HUES64 (cell line): ENCODE measurements around the gene PIGU.
A peak's percentile ranks its signal among the peaks of the same experiment; 100 is the strongest.

Experiments
- H3K27ac ChIP-seq: 2 replicates; pipeline ENCODE4 v1.7.0; 2013; ENCODE audit warnings: low read depth, low read length, inconsistent platforms
- H3K27me3 ChIP-seq: 2 replicates; pipeline ENCODE4 v1.6.1; 2013; ENCODE audit warnings: mild to moderate bottlenecking, low read length; ENCODE audit not compliant: insufficient read depth
- H3K36me3 ChIP-seq: 2 replicates; pipeline ENCODE4 v1.6.1; 2013; ENCODE audit warnings: mild to moderate bottlenecking, low read length; ENCODE audit not compliant: insufficient read depth
- H3K4me1 ChIP-seq: 2 replicates; pipeline ENCODE4 v1.6.1; 2013; ENCODE audit warnings: mild to moderate bottlenecking, low read length, moderate library complexity; ENCODE audit not compliant: insufficient read depth
- H3K4me3 ChIP-seq: 2 replicates; pipeline ENCODE4 v1.5.1; 2013; ENCODE audit warnings: mild to moderate bottlenecking, low read length, moderate library complexity
- H3K9ac ChIP-seq: 2 replicates; pipeline ENCODE4 v1.6.1; 2013; ENCODE audit warnings: mild to moderate bottlenecking, low read depth, low read length
- H3K9me3 ChIP-seq: 2 replicates; pipeline ENCODE4 v1.6.1; 2013; ENCODE audit warnings: low read depth, low read length; ENCODE audit not compliant: insufficient read depth
- WGBS: fragments of 150-250, 120-280 bp; methylation state at CpG from one replicate; pipeline ENCODE4 v1.1.7; 2013; ENCODE audit warnings: missing lambda C conversion rate; 5-methylcytosine and 5-hydroxymethylcytosine counted together

Gene PIGU

DNA sequence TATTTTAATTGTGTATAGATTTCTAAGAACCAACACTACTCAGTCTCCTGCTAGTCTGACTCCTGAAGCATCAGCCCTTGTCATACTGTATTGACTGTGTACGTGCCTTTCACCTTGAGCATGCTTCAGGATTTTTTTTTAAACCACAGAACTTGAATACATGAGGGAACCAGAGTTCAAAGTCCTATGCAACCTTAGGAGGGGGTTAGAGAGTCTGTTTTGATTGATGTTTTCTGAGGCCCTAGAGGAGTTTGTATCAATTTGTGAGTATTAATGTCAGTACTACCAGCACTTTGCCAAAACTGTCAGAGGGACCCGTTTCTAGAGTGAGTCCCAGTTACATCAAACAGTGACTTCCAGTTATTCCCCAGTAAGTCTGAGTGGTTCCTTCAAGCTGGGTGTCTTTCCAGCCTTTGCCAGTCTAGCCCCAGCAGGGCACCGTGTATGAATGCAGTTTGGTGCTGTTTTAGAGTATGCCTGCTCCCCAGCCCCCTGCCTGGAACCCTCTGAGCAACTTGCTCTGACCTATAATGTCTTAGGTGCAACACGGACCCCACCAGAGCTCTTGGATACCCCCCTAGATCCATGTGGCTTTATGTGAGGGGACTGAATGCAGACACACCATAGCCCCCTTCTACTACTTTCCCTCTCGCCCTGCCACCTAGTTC, 35.8 kb upstream of the PIGU start:
- Histone ChIP-seq H3K9me3 (no peaks in the 10 kb centered on the region), H3K36me3 (no peaks in the 10 kb centered on the region), H3K9ac (no peak overlapping the region), H3K4me1 (no peaks in the 10 kb centered on the region), H3K27me3 (peaks cover 30% of the 10 kb centered on the region), H3K27ac (no peak overlapping the region), H3K4me3 (no peak overlapping the region)
- WGBS: 89% methylated on average over 5 of the region's 5 CpGs

GRCh38 chr20:34711813-34712430, 35.0 kb upstream of the PIGU start:
- Histone ChIP-seq H3K27me3 (peaks cover 30% of the 10 kb centered on the region), H3K36me3 (no peaks in the 10 kb centered on the region), H3K27ac (no peak overlapping the region), H3K4me3 (no peak overlapping the region), H3K9me3 (no peaks in the 10 kb centered on the region), H3K9ac (no peak overlapping the region), H3K4me1 (no peaks in the 10 kb centered on the region)
- 93% methylated on average over 3 of the region's 3 CpGs for WGBS

DNA sequence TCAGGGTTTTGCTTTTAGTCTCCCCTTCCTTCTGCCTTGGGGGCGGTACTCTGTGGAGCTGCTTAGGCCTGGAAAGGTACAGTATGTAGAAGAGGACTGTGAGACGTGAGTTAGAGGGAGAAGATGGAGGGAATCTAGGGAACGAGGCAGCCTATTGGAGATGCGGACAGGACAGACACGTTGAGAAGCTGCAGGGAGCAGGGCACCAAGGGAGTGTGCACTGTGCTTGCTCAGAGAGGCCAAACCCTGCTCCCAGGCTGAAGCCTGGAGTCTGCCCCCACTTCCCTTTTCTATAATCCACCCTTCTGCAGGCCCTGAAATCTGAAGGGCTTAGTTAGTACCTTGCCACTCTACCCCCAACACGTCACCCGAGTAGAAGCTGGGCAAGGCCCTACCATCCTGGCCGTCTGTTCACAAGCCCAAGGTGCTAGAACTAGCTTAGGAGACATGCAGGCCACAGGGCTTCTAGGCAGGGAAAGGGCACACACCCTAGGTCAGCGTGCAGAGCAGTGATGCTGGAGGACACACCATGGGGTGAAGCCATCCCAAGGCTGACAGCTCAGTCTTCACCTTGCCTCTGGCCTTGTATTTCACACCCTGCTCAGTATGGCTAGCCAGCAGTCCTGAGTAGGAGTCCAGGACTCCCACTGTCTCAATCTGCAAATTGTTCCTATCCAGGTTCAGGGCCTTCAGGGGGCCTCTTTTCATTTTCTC, 34.1 kb upstream of the PIGU start:
- Histone ChIP-seq H3K27ac (no peak overlapping the region), H3K4me1 (no peaks in the 10 kb centered on the region)
- WGBS: 86% methylated on average over 9 of the region's 9 CpGs

GRCh38 chr20:34710568-34710839, 33.6 kb upstream of the PIGU start:
- H3K36me3 ChIP-seq: no peaks in the 10 kb centered on the region
- H3K27ac ChIP-seq: no peak overlapping the region
- H3K9ac ChIP-seq: no peak overlapping the region
- no peaks in the 10 kb centered on the region for H3K4me1 ChIP-seq
- peak overlapping the region; percentile 83 for H3K4me3 ChIP-seq
- H3K9me3 ChIP-seq: no peaks in the 10 kb centered on the region
- H3K27me3 ChIP-seq: peaks cover 30% of the 10 kb centered on the region

More for the DNA sequence above, 34.1 kb upstream of the PIGU start:
- no peaks in the 10 kb centered on the region for H3K36me3 ChIP-seq
- H3K27me3 ChIP-seq: peaks cover 30% of the 10 kb centered on the region
- H3K9me3 ChIP-seq: no peaks in the 10 kb centered on the region
- H3K9ac ChIP-seq: no peak overlapping the region
- H3K4me3 ChIP-seq: no peak overlapping the region

DNA sequence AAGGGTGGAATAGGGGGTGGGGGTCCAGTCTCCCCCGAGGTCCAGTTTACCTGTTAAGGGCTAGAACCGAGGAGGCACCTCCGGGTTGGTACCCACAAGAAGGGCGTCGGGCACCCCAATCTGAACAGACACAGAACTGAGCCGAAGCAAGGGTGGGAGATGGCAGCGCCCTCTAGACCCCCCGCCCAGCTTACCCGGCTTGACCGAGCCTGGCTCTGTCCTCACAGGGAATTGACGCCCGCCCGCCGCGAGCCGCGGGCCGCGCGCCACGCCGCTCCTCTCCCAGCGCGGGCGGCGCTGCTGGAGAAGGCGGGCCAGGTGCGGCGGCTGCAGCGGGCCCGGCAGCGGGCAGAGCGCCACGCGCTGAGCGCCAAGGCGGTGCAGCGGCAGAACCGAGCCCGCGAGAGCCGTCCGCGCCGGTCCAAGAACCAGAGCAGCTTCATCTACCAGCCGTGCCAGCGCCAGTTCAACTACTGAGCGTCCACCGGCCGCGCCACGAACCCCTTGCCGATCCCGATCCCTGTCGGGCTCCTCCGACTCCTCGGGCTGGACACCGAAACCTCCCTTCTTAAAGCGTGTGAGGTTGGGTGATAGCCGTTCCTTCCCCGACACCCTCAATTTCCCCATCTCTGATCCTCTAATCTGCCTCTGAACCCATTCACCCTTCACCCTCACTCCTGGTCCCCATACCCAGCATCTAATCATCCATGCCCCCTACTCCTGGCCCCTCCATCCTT, 33.1 kb upstream of the PIGU start:
- peak overlapping the region; percentile 60; the same call in 1 of the 2 replicates for H3K9ac ChIP-seq
- H3K4me3 ChIP-seq: peak overlapping the region; percentile 83
- no peaks in the 10 kb centered on the region for H3K4me1 ChIP-seq
- no peaks in the 10 kb centered on the region for H3K9me3 ChIP-seq
- peaks cover 30% of the 10 kb centered on the region for H3K27me3 ChIP-seq
- no peaks in the 10 kb centered on the region for H3K36me3 ChIP-seq
- 4% methylated on average over 61 of the region's 61 CpGs for WGBS
- H3K27ac ChIP-seq: no peak overlapping the region

DNA sequence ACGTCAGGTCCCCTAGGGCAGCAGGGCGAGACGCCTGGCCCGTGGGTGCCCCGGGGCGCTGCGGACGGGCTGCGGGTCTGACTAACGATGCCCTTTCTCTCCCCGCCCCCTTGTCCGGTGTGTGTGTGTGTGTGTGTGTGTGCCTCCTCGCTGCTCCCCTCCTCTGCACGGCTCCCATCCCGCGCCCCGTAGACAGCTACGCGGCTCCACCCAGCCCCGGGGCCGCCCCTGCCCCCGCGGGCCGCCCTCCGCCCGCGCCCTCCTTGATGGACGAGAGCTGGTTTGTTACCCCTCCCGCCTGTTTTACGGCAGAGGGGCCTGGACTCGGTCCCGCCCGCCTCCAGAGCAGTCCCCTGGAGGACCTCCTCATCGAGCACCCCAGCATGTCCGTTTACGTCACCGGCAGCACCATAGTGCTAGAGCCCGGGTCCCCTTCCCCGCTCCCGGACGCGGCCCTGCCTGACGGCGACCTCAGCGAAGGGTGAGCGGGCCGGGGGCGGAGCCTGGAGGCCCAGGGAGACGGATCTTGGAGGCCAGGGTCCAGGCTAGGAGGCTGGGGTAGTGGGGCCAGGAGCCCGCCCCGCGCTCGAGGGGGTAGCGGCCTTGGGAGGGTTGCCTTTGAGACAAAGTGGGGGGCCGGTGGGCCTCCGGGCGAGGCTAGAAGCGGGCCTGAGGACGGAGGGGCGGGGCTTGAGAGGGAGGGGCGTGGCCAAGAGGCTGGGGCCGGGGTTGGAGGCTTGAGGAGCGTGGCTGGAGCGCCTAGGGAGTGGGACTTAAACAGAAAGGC, 32.3 kb upstream of the PIGU start:
- Histone ChIP-seq H3K9ac (peak overlapping the region; percentile 74), H3K27ac (peak overlapping the region; percentile 64; the same call in 1 of the 2 replicates), H3K36me3 (no peaks in the 10 kb centered on the region), H3K27me3 (peaks cover 30% of the 10 kb centered on the region), H3K4me1 (no peaks in the 10 kb centered on the region), H3K9me3 (no peaks in the 10 kb centered on the region), H3K4me3 (peak overlapping the region; percentile 83)
- WGBS: under 1% methylated on average over 61 of the region's 64 CpGs

GRCh38 chr20:34708621-34709043, 31.7 kb upstream of the PIGU start:
- Histone ChIP-seq H3K9me3 (no peaks in the 10 kb centered on the region), H3K27me3 (peaks cover 32% of the 10 kb centered on the region), H3K36me3 (no peaks in the 10 kb centered on the region), H3K9ac (no peak overlapping the region), H3K4me3 (peak overlapping the region; percentile 83), H3K4me1 (no peaks in the 10 kb centered on the region), H3K27ac (no peak overlapping the region)
- WGBS: 3% methylated on average over 21 of the region's 22 CpGs

- Histone ChIP-seq H3K36me3 (no peaks in the 10 kb centered on the region), H3K9me3 (no peaks in the 10 kb centered on the region), H3K9ac (no peak overlapping the region), H3K4me1 (0 out of 2 replicates have a peak, but pooled peaks cover 3% of the 10 kb centered on the region), H3K4me3 (no peak overlapping the region), H3K27me3 (peaks cover 44% of the 10 kb centered on the region), H3K27ac (no peak overlapping the region)
- WGBS: 88% methylated on average over 3 of the region's 3 CpGs
Observed at GRCh38 chr20:34706912-34707784, 30.3 kb upstream of the PIGU start.

DNA sequence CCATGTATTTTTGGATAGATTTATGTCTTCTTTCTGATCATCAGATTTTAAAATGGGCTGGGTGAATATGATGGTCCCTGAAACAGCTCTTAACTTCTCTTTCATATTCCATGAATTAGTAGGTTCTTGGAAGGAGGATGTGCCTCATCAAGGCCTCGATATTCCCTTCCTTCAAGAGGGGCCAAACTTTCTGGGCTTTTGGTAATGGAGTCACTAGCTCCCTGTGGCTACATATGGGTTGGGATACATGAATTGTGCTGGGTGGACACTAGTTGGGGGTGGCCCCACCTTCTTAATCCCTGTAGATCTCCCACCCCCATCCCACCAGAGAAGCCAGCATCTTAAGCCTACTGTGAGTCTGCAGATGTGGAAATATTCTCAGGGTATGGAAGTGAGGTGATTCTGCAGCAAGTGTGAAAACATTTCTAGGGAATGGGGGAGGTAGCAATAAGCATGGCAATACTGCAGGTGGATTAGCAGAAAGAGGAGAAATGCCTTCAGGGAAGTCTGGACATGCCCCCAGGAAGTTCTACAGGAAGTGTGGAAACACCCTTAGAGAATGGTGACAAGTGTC, 29.5 kb upstream of the PIGU start:
- Histone ChIP-seq H3K9me3 (no peaks in the 10 kb centered on the region), H3K36me3 (no peaks in the 10 kb centered on the region), H3K27ac (no peak overlapping the region), H3K27me3 (peaks cover 38% of the 10 kb centered on the region), H3K9ac (no peak overlapping the region), H3K4me1 (0 out of 2 replicates have a peak, but pooled peaks cover 3% of the 10 kb centered on the region), H3K4me3 (no peak overlapping the region)
- WGBS: 100% methylated on average over 1 of the region's 1 CpG
